ENCODE measurements around the gene TANGO6. TPM values are rescaled to one million over a fixed set of nuclear protein-coding genes. Genes with fewer than 3 reads are reported as not detected.

The TANGO6 gene
- total RNA-seq, 5 donors from 2014 or later (not counting 1 experiment from before 2014, with no cell fraction given), result 25.2 to 35.2 (median 29.0) TPM

DNA sequence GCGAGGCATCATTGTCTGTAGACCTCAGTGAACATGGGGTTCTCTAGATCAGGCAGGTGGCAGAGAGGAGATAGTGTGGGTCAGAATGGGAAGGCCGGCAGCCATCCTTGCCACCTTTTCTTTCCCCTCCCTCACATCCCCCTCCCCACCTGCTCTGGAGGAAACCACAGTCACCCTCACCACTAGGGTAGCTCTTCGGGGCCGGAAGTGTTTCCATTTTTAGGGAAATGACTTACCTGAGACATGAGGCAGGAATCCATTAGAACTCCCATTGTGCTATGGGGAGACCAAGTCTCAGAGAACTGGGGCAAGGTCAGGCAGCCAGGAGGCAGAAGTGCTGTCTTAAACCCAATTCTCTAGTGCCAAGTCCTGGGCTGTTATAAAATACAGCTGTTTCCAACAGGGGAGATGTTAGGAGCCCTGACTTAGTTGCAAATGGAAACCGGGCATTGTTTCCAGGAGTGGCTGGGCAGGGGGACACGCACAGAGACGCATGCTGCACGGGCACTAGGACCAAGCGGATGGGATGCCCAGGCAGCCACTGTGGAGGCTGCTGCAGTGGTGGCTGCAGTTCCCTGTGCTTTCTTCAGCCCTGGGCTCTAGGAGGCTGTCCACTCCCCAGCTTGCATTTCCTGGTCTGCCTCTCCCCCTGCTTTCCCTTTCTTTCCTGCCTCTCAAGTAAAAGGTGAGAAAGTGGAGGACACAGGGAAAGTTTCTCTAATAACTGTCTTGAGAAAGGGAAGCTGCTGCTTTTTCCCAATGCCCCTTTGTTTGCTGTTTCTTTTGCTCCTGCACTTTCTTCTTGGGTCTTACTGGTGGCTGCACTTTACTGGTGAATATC is 265.0 kb downstream of the TANGO6 start:
- CTCF ChIA-PET, result interaction anchor here in 1 of 2 donors (0.6 kb wide), 1 partner anchor 516 kb away, joined by 4 read pairs; no protein-coding TSS in a partner anchor
- H3K9me3 Mint-ChIP-seq, result no peaks in the 10 kb centered on the region

DNA sequence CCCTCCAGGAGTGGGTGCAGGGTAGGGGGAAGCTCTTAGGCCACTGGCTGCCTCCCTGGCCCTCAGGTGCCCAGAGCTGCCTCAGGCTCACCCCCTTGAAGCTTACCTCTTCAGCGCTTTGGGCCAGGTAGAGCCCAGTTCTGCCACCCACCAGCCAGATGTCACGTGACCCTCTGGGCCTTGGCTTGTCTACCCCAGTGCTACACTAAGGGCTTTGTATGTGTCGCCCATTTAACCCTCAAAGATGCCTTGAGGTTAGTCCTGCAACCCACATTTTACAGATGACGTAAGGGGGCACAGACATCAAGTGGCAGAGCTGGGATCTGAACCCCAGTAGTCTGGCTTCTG is 265.5 kb downstream of the TANGO6 start:
- H3K27ac ChIP-seq (ENCODE audit: low read length), result no peak overlapping the region
- peaks cover 7 to 33% of the 10 kb centered on the region in 2 experiments for H3K4me1 ChIP-seq (ENCODE audit: control insufficient read depth in 1 of 2, extremely low read depth in 1 of 2, insufficient read depth in 2 of 2, low read length in 2 of 2)
- ChIA-PET POLR2A (interaction anchor here in 1 of 2 donors (0.6 kb wide), 1 partner anchor 15 kb away, joined by 3 read pairs; no protein-coding TSS in a partner anchor), CTCF (interaction anchor here in 1 of 2 donors (0.6 kb wide), 1 partner anchor 517 kb away, joined by 4 read pairs; no protein-coding TSS in a partner anchor)
- H3K36me3 Mint-ChIP-seq, result peaks cover 23% of the 10 kb centered on the region
- WGBS (ENCODE audit: insufficient coverage), result 79% methylated on average over 4 of the region's 4 CpGs
- peaks cover 20 to 24% (median 24%) of the 10 kb centered on the region in 3 donors for H3K4me1 Mint-ChIP-seq
- H3K27ac Mint-ChIP-seq, result no peak overlapping the region
- no peaks in the 10 kb centered on the region for H3K9me3 Mint-ChIP-seq
- H3K27me3 Mint-ChIP-seq, result peaks cover 22 to 30% of the 10 kb centered on the region in 2 donors
- DNase-seq (no peak), ATAC-seq (replicated peaks in 1 of 4) (no peak)
- no peak overlapping the region for H3K4me3 ChIP-seq (ENCODE audit: control insufficient read depth in 1 of 2, extremely low read depth in 1 of 2, low read length in 1 of 2)
- H3K27me3 ChIP-seq (replicated peaks in 1 of 2; ENCODE audit: control insufficient read depth in 2 of 2, extremely low read depth in 1 of 2, insufficient read depth in 2 of 2, low read length in 1 of 2), result peaks cover 0 to 62% of the 10 kb centered on the region in 2 experiments
- H3K36me3 ChIP-seq (ENCODE audit: control insufficient read depth in 2 of 2, extremely low read depth in 1 of 2, insufficient read depth in 1 of 2, low read length in 1 of 2), result peaks cover 4% of the 10 kb centered on the region in 2 donors
- no peak overlapping the region for H3K4me3 Mint-ChIP-seq
- H3K9me3 ChIP-seq, result no peaks in the 10 kb centered on the region

More for the DNA sequence above, 265.0 kb downstream of the TANGO6 start:
- no peaks in the 10 kb centered on the region for H3K9me3 ChIP-seq
- H3K4me1 ChIP-seq (ENCODE audit: control insufficient read depth in 1 of 2, extremely low read depth in 1 of 2, insufficient read depth in 2 of 2, low read length in 2 of 2), result peaks cover 7 to 33% of the 10 kb centered on the region in 2 experiments
- H3K27me3 ChIP-seq (replicated peaks in 1 of 2; ENCODE audit: control insufficient read depth in 2 of 2, extremely low read depth in 1 of 2, insufficient read depth in 2 of 2, low read length in 1 of 2), result peaks cover 0 to 65% of the 10 kb centered on the region in 2 experiments
- H3K4me3 ChIP-seq (ENCODE audit: control insufficient read depth in 1 of 2, extremely low read depth in 1 of 2, low read length in 1 of 2), result no peak overlapping the region
- Mint-ChIP-seq H3K27ac (peak overlapping the region in 1 of 2 donors; percentile 31), H3K4me1 (peaks cover 20 to 24% (median 24%) of the 10 kb centered on the region in 3 donors), H3K36me3 (peaks cover 23% of the 10 kb centered on the region), H3K4me3 (peak overlapping the region; percentile 34 to 68 (median 43)), H3K27me3 (peaks cover 22 to 33% of the 10 kb centered on the region in 2 donors)
- DNase-seq, result no peak
- no peak for ATAC-seq (replicated peaks in 1 of 4)
- H3K36me3 ChIP-seq (ENCODE audit: control insufficient read depth in 2 of 2, extremely low read depth in 1 of 2, insufficient read depth in 1 of 2, low read length in 1 of 2), result peaks cover 4% of the 10 kb centered on the region in 2 donors
- no peak overlapping the region for H3K27ac ChIP-seq (ENCODE audit: low read length)
- POLR2A ChIA-PET, result interaction anchor here in 1 of 2 donors (0.6 kb wide), 1 partner anchor 87 kb away, joined by 4 read pairs; no protein-coding TSS in a partner anchor
- 94% methylated on average over 5 of the region's 9 CpGs for WGBS (ENCODE audit: insufficient coverage)

DNA sequence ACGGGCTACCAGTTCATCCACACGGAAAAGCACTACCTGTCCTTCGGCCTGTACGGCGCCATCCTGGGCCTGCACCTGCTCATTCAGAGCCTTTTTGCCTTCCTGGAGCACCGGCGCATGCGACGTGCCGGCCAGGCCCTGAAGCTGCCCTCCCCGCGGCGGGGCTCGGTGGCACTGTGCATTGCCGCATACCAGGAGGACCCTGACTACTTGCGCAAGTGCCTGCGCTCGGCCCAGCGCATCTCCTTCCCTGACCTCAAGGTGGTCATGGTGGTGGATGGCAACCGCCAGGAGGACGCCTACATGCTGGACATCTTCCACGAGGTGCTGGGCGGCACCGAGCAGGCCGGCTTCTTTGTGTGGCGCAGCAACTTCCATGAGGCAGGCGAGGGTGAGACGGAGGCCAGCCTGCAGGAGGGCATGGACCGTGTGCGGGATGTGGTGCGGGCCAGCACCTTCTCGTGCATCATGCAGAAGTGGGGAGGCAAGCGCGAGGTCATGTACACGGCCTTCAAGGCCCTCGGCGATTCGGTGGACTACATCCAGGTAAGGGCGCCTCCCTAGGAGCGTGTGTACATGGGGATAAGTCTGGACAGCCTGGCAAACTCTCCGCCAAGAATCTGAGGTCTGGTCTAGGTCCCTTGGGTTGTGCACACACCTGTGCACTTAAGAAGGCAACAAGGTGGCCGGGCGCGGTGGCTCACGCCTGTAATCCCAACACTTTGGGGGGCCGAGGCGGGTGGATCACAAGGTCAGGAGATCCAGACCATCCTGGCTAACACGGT is 266.3 kb downstream of the TANGO6 start:
- ChIA-PET POLR2A (interaction anchor here in 1 of 2 donors (0.6 kb wide), 1 partner anchor 16 kb away, joined by 3 read pairs; no protein-coding TSS in a partner anchor), CTCF (interaction anchor here in 1 of 2 donors (1.7 kb wide), 1 partner anchor 16 kb away, joined by 3 read pairs; no protein-coding TSS in a partner anchor)

GRCh38 chr16:69110406-69110805 is 267.1 kb downstream of the TANGO6 start:
- Histone ChIP-seq H3K4me1 (ENCODE audit: control insufficient read depth in 1 of 2, extremely low read depth in 1 of 2, insufficient read depth in 2 of 2, low read length in 2 of 2) (peaks cover 7 to 32% of the 10 kb centered on the region in 2 experiments), H3K36me3 (ENCODE audit: control insufficient read depth in 2 of 2, extremely low read depth in 1 of 2, insufficient read depth in 1 of 2, low read length in 1 of 2) (peaks cover 4 to 17% of the 10 kb centered on the region in 2 donors), H3K27me3 (replicated peaks in 1 of 2; ENCODE audit: control insufficient read depth in 2 of 2, extremely low read depth in 1 of 2, insufficient read depth in 2 of 2, low read length in 1 of 2) (peaks cover 0 to 48% of the 10 kb centered on the region in 2 experiments), H3K9me3 (no peaks in the 10 kb centered on the region), H3K27ac (ENCODE audit: low read length) (no peak overlapping the region), H3K4me3 (ENCODE audit: control insufficient read depth in 1 of 2, extremely low read depth in 1 of 2, low read length in 1 of 2) (no peak overlapping the region)
- ATAC-seq (replicated peaks in 1 of 4), result no peak
- no peak overlapping the region for H3K4me3 Mint-ChIP-seq
- ChIA-PET POLR2A (no interaction called here), CTCF (interaction anchor here in 1 of 2 donors (0.5 to 1.7 kb wide), 2 partner anchors 15 to 22 kb away, joined by 3 to 6 read pairs; partner anchors contain the start of genes CHTF8 and UTP4)
- peaks cover 16 to 21% (median 20%) of the 10 kb centered on the region in 3 donors for H3K4me1 Mint-ChIP-seq
- H3K9me3 Mint-ChIP-seq, result no peaks in the 10 kb centered on the region
- H3K27me3 Mint-ChIP-seq, result peaks cover 19 to 23% of the 10 kb centered on the region in 2 donors
- H3K27ac Mint-ChIP-seq, result no peak overlapping the region
- 94% methylated on average over 7 of the region's 7 CpGs for WGBS (ENCODE audit: insufficient coverage)
- peaks cover 30% of the 10 kb centered on the region for H3K36me3 Mint-ChIP-seq
- DNase-seq, result no peak

More for the DNA sequence above, 266.3 kb downstream of the TANGO6 start:
- peaks cover 20 to 24% (median 24%) of the 10 kb centered on the region in 3 donors for H3K4me1 Mint-ChIP-seq
- Histone ChIP-seq H3K4me1 (ENCODE audit: control insufficient read depth in 1 of 2, extremely low read depth in 1 of 2, insufficient read depth in 2 of 2, low read length in 2 of 2) (peaks cover 7 to 33% of the 10 kb centered on the region in 2 experiments), H3K36me3 (ENCODE audit: control insufficient read depth in 2 of 2, extremely low read depth in 1 of 2, insufficient read depth in 1 of 2, low read length in 1 of 2) (peaks cover 4 to 11% of the 10 kb centered on the region in 2 donors), H3K27me3 (replicated peaks in 1 of 2; ENCODE audit: control insufficient read depth in 2 of 2, extremely low read depth in 1 of 2, insufficient read depth in 2 of 2, low read length in 1 of 2) (peaks cover 0 to 55% of the 10 kb centered on the region in 2 experiments), H3K9me3 (no peaks in the 10 kb centered on the region), H3K4me3 (ENCODE audit: control insufficient read depth in 1 of 2, extremely low read depth in 1 of 2, low read length in 1 of 2) (no peak overlapping the region), H3K27ac (ENCODE audit: low read length) (no peak overlapping the region)
- no peaks in the 10 kb centered on the region for H3K9me3 Mint-ChIP-seq
- H3K27ac Mint-ChIP-seq, result no peak overlapping the region
- DNase-seq, result no peak
- no peak for ATAC-seq (replicated peaks in 1 of 4)
- H3K27me3 Mint-ChIP-seq, result peaks cover 22 to 27% of the 10 kb centered on the region in 2 donors
- WGBS (ENCODE audit: insufficient coverage), result 98% methylated on average over 42 of the region's 48 CpGs
- H3K4me3 Mint-ChIP-seq, result no peak overlapping the region
- H3K36me3 Mint-ChIP-seq, result peaks cover 25% of the 10 kb centered on the region

GRCh38 chr16:69111216-69111875 is 268.0 kb downstream of the TANGO6 start:
- H3K9me3 Mint-ChIP-seq, result no peaks in the 10 kb centered on the region
- H3K4me1 Mint-ChIP-seq, result peaks cover 13 to 17% (median 16%) of the 10 kb centered on the region in 3 donors
- Histone ChIP-seq H3K27me3 (replicated peaks in 1 of 2; ENCODE audit: control insufficient read depth in 2 of 2, extremely low read depth in 1 of 2, insufficient read depth in 2 of 2, low read length in 1 of 2) (peaks cover 0 to 42% of the 10 kb centered on the region in 2 experiments), H3K4me1 (ENCODE audit: control insufficient read depth in 1 of 2, extremely low read depth in 1 of 2, insufficient read depth in 2 of 2, low read length in 2 of 2) (peaks cover 7 to 27% of the 10 kb centered on the region in 2 experiments), H3K27ac (ENCODE audit: low read length) (no peak overlapping the region), H3K9me3 (no peaks in the 10 kb centered on the region), H3K36me3 (ENCODE audit: control insufficient read depth in 2 of 2, extremely low read depth in 1 of 2, insufficient read depth in 1 of 2, low read length in 1 of 2) (peaks cover 4 to 19% of the 10 kb centered on the region in 2 donors), H3K4me3 (ENCODE audit: control insufficient read depth in 1 of 2, extremely low read depth in 1 of 2, low read length in 1 of 2) (no peak overlapping the region)
- no peak overlapping the region for H3K4me3 Mint-ChIP-seq
- ATAC-seq (replicated peaks in 1 of 4) (no peak), DNase-seq (no peak)
- H3K27ac Mint-ChIP-seq, result no peak overlapping the region
- CTCF ChIA-PET, result interaction anchor here (0.5 to 1.7 kb wide), 5 partner anchors 13 to 207 kb away, joined by 3 to 5 read pairs (median 3); no protein-coding TSS in a partner anchor
- H3K27me3 Mint-ChIP-seq, result peaks cover 16 to 19% of the 10 kb centered on the region in 2 donors
- peaks cover 34% of the 10 kb centered on the region for H3K36me3 Mint-ChIP-seq
- POLR2A ChIA-PET, result interaction anchor here in 1 of 2 donors (1.0 kb wide), 1 partner anchor 11 kb away, joined by 7 read pairs; no protein-coding TSS in a partner anchor
- 92% methylated on average over 3 of the region's 6 CpGs for whole genome bisulfite sequencing (ENCODE audit: insufficient coverage)
